Measurements from ENCODE around the gene MAN1A2. TPM values are rescaled to one million over a fixed set of nuclear protein-coding genes. Genes with fewer than 3 reads are reported as not detected.
A peak's percentile ranks its signal among the peaks of the same experiment; 100 is the strongest.

Gene MAN1A2
- 10 to 100 TPM; 18.1 to 37.4 (median 26.3) TPM for total RNA-seq

DNA sequence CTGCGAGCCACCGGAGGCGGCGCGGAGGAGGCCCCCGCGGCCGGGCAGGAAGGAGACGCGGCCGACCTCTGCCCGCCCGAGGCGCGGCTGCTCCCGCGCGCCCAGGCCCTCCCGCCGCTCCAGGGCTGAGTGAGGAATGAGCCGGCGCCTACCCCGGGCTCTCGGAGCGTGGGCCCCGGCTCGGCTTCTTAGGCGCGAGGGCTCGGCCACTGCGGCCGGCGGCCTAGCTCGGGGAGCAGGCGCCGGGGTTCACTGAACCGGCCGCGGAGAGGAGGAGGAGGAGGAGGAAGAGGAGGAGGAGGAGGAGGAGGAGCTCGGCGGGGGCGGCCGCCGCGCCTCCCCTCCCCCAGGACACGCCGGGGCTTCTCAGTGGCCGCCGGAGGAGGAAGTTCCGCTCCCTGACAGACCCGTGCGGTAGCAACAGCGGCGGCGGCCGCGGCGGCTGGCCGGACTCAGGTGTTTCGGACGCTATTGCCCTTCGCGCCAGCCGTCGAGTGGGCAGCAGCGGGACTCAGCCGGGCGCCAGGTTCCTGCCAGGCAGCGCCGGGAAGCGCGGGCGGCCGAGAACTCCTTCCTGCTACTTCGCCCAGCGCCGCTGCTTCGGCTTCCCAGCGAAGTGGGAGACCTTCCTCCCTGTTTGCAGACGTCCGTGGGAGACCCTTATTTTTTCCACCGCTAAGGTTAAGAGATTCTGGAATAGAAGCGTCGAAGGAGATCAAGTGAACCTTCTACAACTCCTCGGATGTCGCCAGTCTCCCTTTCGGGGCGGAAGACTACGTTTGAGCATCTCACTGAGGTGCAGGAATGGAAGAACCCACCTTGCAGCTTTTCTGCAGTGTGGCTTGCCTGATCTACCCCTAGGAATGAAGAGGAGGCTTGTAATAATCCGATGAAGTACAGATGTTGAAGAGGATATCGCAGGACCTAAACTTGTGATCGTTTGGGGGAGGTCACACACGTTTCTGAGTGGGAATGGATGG is at the start of gene MAN1A2:
Gene MAN1A2 (plus strand): TSS at position 404 of the 980 bp plus-strand sequence. CDS start 735 bp downstream, outside the sequence.
- WGBS, 2 donors, result 0% methylated on average over 11 to 18 of the region's 93 CpGs
- TF ChIP-seq, protein P1, sequence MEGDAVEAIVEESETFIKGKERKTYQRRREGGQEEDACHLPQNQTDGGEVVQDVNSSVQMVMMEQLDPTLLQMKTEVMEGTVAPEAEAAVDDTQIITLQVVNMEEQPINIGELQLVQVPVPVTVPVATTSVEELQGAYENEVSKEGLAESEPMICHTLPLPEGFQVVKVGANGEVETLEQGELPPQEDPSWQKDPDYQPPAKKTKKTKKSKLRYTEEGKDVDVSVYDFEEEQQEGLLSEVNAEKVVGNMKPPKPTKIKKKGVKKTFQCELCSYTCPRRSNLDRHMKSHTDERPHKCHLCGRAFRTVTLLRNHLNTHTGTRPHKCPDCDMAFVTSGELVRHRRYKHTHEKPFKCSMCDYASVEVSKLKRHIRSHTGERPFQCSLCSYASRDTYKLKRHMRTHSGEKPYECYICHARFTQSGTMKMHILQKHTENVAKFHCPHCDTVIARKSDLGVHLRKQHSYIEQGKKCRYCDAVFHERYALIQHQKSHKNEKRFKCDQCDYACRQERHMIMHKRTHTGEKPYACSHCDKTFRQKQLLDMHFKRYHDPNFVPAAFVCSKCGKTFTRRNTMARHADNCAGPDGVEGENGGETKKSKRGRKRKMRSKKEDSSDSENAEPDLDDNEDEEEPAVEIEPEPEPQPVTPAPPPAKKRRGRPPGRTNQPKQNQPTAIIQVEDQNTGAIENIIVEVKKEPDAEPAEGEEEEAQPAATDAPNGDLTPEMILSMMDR (IDR thresholded peaks at IDR 0.05), result peak in 1 of 6 experiments; percentile 16
- peak in 2 of 4 donors; percentile 64 to 93 for TF ChIP-seq POLR2A (IDR thresholded peaks at IDR 0.05)
- Histone ChIP-seq H3K27ac (peak within 1 kb of the TSS; percentile 97 to 99 (median 98)), H3K4me3 (peak within 1 kb of the TSS; percentile 72 to 93 (median 84)), H3K4me1 (peaks cover 14 to 84% (median 26%) of the 10 kb centered on the region in 3 donors), H3K36me3 (no peaks in the 10 kb centered on the region), H3K9me3 (no peaks in the 10 kb centered on the region), H3K27me3 (no peaks in the 10 kb centered on the region)
- intact Hi-C loops (cut with DNase I), result no loop called here
- peak; percentile 63 for DNase-seq

- TF ChIP-seq, protein P1 (IDR thresholded peaks at IDR 0.05), result no peak
- no peak for TF ChIP-seq POLR2A (IDR thresholded peaks at IDR 0.05)
- Histone ChIP-seq H3K36me3 (no peaks in the 10 kb centered on the region), H3K4me1 (no peaks in the 10 kb centered on the region), H3K9me3 (no peaks in the 10 kb centered on the region), H3K27ac (no peak overlapping the region), H3K4me3 (no peak overlapping the region), H3K27me3 (peaks cover 0 to 11% (median 0%) of the 10 kb centered on the region in 4 donors)
- WGBS, 2 donors, result 78 to 83% methylated on average over 1 of the region's 1 CpG
- DNase-seq, result no peak
- intact Hi-C loops (cut with DNase I), result no loop called here
These were observed 49.2 kb upstream of the MAN1A2 start for GRCh38 chr1:117318011-117318410.

DNA sequence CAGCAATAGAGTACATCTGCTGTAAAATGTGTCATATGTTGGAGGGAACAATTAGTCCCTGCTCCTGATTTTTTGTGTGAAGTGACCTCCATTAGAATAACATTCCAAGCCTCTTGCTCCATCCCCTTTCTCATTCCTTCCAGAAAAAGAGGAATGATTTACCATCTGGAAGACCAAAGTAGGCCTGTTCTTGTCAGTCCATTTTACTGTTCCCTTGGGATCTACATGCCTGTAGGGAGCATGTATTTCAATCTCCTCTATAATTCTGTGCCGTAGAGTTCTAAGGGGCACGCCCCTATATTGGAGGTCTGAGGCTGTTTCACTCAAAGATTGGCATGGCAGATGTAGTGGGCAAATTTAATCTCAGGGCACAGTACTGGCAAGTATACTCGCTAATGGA is 48.8 kb upstream of the MAN1A2 start:
- Histone ChIP-seq H3K9me3 (no peaks in the 10 kb centered on the region), H3K27me3 (peaks cover 0 to 13% (median 0%) of the 10 kb centered on the region in 4 donors), H3K27ac (no peak overlapping the region), H3K4me3 (no peak overlapping the region), H3K4me1 (no peaks in the 10 kb centered on the region), H3K36me3 (no peaks in the 10 kb centered on the region)
- intact Hi-C loops (cut with DNase I), result no loop called here
- TF ChIP-seq, protein P1 (IDR thresholded peaks at IDR 0.05), result no peak
- no peak for TF ChIP-seq POLR2A (IDR thresholded peaks at IDR 0.05)
- no peak for DNase-seq
- 74 to 77% methylated on average over 3 of the region's 3 CpGs for WGBS, 2 donors

GRCh38 chr1:117320515-117320914 is 46.7 kb upstream of the MAN1A2 start:
- Histone ChIP-seq H3K27ac (no peak overlapping the region), H3K4me1 (no peaks in the 10 kb centered on the region), H3K36me3 (no peaks in the 10 kb centered on the region), H3K4me3 (no peak overlapping the region), H3K27me3 (peaks cover 0 to 16% (median 0%) of the 10 kb centered on the region in 4 donors), H3K9me3 (no peaks in the 10 kb centered on the region)
- intact Hi-C loops (cut with DNase I), result no loop called here
- no peak for DNase-seq
- TF ChIP-seq, protein P1 (IDR thresholded peaks at IDR 0.05), result no peak
- TF ChIP-seq POLR2A (IDR thresholded peaks at IDR 0.05), result no peak
- 92 to 100% methylated on average over 1 of the region's 1 CpG for WGBS, 2 donors
